ENCODE results near the gene HSD17B13. TPM values are rescaled to one million over a fixed set of nuclear protein-coding genes. Genes with fewer than 3 reads are reported as not detected.
"Not testable (repeated sequence)": the region's sequence is repeated elsewhere in the genome, so short reads cannot be mapped to it uniquely, and the experiment has no call there.

The HSD17B13 gene
- total and polyA plus RNA-seq, 2 experiments from 2014 or later = 0.18 TPM; not detected in 1

GRCh38 chr4:87345139-87345538 lies 22.5 kb upstream of the HSD17B13 start:
- no peak for TF ChIP-seq CTCF (IDR thresholded peaks at IDR 0.05; ENCODE audit: low read depth, low read length)
- no peaks in the 10 kb centered on the region for H3K9me3 ChIP-seq (ENCODE audit: low read depth)
- no peaks in the 10 kb centered on the region for H3K27me3 ChIP-seq
- H3K4me1 ChIP-seq (ENCODE audit: low read depth) = no peaks in the 10 kb centered on the region
- peaks cover 5% of the 10 kb centered on the region for H3K36me3 ChIP-seq
- H3K4me3 ChIP-seq = no peak overlapping the region
- no peak for DNase-seq (ENCODE audit: low read depth in 1 of 2, low spot score in 1 of 2)
- no peak overlapping the region for H3K27ac ChIP-seq

- Histone ChIP-seq H3K36me3 (peaks cover 7% of the 10 kb centered on the region), H3K27me3 (no peaks in the 10 kb centered on the region), H3K4me3 (no peak overlapping the region), H3K4me1 (ENCODE audit: low read depth) (no peaks in the 10 kb centered on the region), H3K9me3 (ENCODE audit: low read depth) (no peaks in the 10 kb centered on the region), H3K27ac (no peak overlapping the region)
- DNase-seq (ENCODE audit: low read depth in 1 of 2, low spot score in 1 of 2) = no peak
- no peak for TF ChIP-seq CTCF (IDR thresholded peaks at IDR 0.05; ENCODE audit: low read depth, low read length)
Measured at GRCh38 chr4:87342872-87343271, 20.2 kb upstream of the HSD17B13 start.

GRCh38 chr4:87341954-87342635 lies 19.4 kb upstream of the HSD17B13 start:
- H3K4me1 ChIP-seq (ENCODE audit: low read depth); H3K36me3 ChIP-seq; H3K27me3 ChIP-seq; H3K4me3 ChIP-seq; H3K27ac ChIP-seq; H3K9me3 ChIP-seq (ENCODE audit: low read depth): not testable (repeated sequence)
- DNase-seq (ENCODE audit: low read depth in 1 of 2, low spot score in 1 of 2) = peak in 1 of 2 donors; percentile 80

GRCh38 chr4:87339440-87339839 lies 16.8 kb upstream of the HSD17B13 start:
- TF ChIP-seq CTCF (IDR thresholded peaks at IDR 0.05; ENCODE audit: low read depth, low read length) = no peak
- H3K9me3 ChIP-seq (ENCODE audit: low read depth) = no peaks in the 10 kb centered on the region
- no peaks in the 10 kb centered on the region for H3K27me3 ChIP-seq
- peaks cover 7% of the 10 kb centered on the region for H3K36me3 ChIP-seq
- peak in 1 of 2 donors; percentile 36 for DNase-seq (ENCODE audit: low read depth in 1 of 2, low spot score in 1 of 2)
- no peak overlapping the region for H3K27ac ChIP-seq
- H3K4me3 ChIP-seq = no peak overlapping the region
- H3K4me1 ChIP-seq (ENCODE audit: low read depth) = no peaks in the 10 kb centered on the region

GRCh38 chr4:87337361-87337760 lies 14.7 kb upstream of the HSD17B13 start:
- TF ChIP-seq CTCF (IDR thresholded peaks at IDR 0.05; ENCODE audit: low read depth, low read length) = no peak
- Histone ChIP-seq H3K4me3 (no peak overlapping the region), H3K27ac (no peak overlapping the region), H3K36me3 (peaks cover 7% of the 10 kb centered on the region), H3K9me3 (ENCODE audit: low read depth) (no peaks in the 10 kb centered on the region), H3K27me3 (no peaks in the 10 kb centered on the region), H3K4me1 (ENCODE audit: low read depth) (no peaks in the 10 kb centered on the region)
- no peak for DNase-seq (ENCODE audit: low read depth in 1 of 2, low spot score in 1 of 2)

- Histone ChIP-seq H3K27ac (no peak overlapping the region), H3K27me3 (no peaks in the 10 kb centered on the region), H3K9me3 (ENCODE audit: low read depth) (no peaks in the 10 kb centered on the region), H3K4me3 (no peak overlapping the region), H3K4me1 (ENCODE audit: low read depth) (no peaks in the 10 kb centered on the region), H3K36me3 (no peaks in the 10 kb centered on the region)
- TF ChIP-seq CTCF (IDR thresholded peaks at IDR 0.05; ENCODE audit: low read depth, low read length) = no peak
- DNase-seq (ENCODE audit: low read depth in 1 of 2, low spot score in 1 of 2) = no peak
Measured at GRCh38 chr4:87333267-87333666, 10.6 kb upstream of the HSD17B13 start.
